Fibroblast of mammary gland (primary cell): ENCODE results near the gene ELMOD3.
A peak's percentile ranks its signal among the peaks of the same experiment; 100 is the strongest.
"Not testable (repeated sequence)": the region's sequence is repeated elsewhere in the genome, so short reads cannot be mapped to it uniquely, and the experiment has no call there.

Source experiments
- DNase-seq: peaks from one replicate; pipeline ENCODE4 v3.0.0-alpha.2; 2010; ENCODE audit warnings: low read depth
- H3K4me3 ChIP-seq: 2 replicates; pipeline ENCODE4 v1.5.1; 2011; ENCODE audit warnings: low read depth, mild to moderate bottlenecking, low read length, moderate library complexity; ENCODE audit not compliant: control insufficient read depth
- TF ChIP-seq, protein P1 (sequence below): conservative IDR thresholded peaks from 2 replicates; pipeline ENCODE4 v1.5.1; 2011; ENCODE audit warnings: low read depth, low read length, inconsistent platforms; ENCODE audit not compliant: control insufficient read depth, insufficient read depth

Gene ELMOD3

DNA sequence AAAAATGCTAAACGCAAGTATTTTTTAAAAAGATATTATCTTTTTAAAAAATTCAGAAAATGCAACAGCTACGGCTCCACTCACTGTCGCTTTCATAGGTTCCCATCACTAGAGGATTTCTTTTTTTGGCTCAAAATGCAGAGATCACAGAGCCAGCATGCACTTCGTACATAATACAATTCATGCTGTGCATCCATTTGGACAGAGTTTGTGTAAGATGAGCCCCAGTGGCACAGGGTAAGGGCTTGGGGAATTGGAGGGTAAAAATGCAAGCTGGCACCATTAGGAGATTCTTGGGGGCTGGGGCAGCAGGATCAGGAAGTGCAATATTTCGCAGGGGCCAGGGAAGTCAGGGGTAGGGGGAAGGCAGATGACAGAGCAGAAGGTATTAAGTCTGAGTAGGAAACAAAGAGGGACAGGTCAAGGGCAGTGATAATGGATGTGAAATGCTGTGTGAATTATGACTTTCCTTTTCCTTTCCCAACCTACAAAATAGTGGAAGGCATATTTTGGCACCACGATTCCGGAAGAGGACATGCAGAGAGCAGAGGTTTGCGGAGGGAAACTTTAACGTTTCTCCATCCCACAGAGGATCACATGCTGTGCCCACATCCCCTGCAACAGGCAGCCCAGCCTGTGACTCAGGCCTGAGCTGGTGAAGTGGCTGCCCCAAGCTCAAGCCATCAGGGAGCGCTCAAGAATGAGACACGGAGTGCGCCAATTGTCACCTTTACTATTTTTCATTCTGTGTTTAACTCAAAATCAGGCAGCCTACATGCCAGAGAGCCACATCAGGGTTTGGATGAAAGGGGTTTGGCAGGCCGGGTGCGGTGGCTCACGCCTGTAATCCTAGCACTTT, 50.9 kb downstream of the ELMOD3 start:
- TF ChIP-seq, protein P1, sequence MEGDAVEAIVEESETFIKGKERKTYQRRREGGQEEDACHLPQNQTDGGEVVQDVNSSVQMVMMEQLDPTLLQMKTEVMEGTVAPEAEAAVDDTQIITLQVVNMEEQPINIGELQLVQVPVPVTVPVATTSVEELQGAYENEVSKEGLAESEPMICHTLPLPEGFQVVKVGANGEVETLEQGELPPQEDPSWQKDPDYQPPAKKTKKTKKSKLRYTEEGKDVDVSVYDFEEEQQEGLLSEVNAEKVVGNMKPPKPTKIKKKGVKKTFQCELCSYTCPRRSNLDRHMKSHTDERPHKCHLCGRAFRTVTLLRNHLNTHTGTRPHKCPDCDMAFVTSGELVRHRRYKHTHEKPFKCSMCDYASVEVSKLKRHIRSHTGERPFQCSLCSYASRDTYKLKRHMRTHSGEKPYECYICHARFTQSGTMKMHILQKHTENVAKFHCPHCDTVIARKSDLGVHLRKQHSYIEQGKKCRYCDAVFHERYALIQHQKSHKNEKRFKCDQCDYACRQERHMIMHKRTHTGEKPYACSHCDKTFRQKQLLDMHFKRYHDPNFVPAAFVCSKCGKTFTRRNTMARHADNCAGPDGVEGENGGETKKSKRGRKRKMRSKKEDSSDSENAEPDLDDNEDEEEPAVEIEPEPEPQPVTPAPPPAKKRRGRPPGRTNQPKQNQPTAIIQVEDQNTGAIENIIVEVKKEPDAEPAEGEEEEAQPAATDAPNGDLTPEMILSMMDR: no peak
- no peak overlapping the region for H3K4me3 ChIP-seq
- DNase-seq: peak; percentile 65

DNA sequence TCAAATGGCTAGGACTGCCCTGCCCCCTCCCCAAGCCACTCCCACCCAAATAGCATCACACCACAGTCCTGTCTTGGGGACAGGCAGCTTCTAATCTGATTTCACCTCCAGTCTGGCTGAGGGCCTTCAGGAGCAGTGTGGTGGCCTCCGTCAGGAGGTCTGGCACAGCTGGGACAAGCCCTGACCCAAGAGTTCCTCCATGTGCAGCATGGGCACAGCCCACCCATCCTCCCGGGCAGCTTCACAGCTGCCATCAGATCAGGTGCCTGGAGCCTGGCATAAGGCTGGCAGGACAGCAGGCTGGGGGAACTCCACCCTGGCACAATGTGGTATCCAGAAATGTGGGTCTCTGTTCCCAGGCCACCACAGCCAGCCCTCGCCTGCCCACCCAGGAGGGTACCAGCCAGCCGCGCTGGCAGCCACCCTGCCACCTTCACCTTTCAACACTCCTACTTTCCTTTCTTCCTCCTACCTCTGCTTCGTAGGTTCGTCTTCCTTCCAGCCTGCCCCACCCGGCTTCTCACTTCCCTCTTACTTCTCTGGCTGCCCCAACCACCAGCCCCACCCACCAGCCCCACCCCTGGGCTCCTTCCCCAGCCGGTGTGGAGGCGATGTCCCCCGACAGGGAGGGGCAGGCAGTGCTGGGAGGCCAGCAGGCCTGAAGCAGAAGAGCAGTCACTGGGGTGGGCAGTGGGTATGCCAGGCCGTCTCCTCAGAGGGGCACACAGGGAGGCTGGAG, 55.4 kb downstream of the ELMOD3 start, which contains the start of gene CAPG:
Gene CAPG (minus strand): TSS at position 522 of the 739 bp plus-strand sequence. CDS start 8,221 bp downstream, outside the sequence.
- TF ChIP-seq, protein P1: no peak
- no peak for DNase-seq
- no peak within 1 kb of the TSS for H3K4me3 ChIP-seq

DNA sequence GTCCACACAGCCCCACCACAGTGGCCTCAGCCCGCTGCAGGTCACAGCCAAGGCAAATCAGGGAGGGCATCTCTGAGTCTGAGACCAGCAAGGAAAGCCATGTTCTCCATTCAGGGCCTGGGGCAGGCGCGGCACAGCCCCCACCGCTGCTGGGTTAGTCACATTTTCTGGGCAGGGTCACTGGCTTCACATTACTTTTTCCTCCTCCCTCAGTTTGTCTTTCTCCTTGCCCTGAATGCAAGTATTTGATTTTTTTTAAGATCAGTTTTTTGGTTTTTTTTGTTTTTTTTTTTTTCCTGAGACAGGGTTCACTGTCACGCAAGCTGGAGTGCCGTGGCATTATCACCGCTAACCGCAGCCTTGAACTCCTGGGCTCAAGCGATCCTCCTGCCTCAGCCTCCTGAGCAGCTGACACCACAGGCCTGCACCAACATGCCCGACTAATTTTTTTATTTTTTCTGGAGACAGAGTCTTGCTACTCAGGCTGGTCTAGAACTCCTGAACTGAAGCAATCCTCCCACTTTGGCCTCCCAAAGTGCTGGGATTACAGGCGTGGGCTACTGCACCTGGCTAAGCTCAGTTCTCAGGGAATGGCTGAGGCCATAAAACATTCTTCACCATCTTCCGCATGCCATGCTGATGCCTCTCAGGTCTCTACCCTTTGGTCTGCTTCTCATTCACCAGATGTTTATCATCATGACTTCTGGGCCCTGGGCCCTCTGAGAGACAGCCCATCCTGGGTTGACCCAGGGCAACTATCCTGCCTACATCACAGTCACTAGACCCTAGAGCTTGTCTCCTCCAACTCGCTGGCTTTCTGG, 56.2 kb downstream of the ELMOD3 start:
- no peak overlapping the region for H3K4me3 ChIP-seq
- TF ChIP-seq, protein P1: no peak
- peak; percentile 42 for DNase-seq

DNA sequence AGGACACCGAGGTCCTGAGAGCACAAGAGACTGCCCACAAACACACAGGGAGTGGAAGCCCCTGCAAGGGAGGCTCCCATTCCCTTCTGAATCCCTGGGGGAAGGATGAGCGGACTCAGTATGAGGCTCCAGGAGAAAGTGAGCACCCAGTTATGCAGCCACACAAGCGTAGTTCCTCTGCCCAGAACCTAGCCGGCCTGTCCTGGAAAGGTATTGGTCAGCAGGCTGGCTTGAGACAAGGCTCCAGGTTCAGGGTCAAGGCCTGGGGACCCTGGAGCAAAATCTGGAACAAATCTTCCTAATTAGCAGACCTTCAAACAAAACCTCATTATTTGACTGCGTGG, 56.8 kb downstream of the ELMOD3 start:
- no peak overlapping the region for H3K4me3 ChIP-seq
- DNase-seq: no peak
- TF ChIP-seq, protein P1: no peak

DNA sequence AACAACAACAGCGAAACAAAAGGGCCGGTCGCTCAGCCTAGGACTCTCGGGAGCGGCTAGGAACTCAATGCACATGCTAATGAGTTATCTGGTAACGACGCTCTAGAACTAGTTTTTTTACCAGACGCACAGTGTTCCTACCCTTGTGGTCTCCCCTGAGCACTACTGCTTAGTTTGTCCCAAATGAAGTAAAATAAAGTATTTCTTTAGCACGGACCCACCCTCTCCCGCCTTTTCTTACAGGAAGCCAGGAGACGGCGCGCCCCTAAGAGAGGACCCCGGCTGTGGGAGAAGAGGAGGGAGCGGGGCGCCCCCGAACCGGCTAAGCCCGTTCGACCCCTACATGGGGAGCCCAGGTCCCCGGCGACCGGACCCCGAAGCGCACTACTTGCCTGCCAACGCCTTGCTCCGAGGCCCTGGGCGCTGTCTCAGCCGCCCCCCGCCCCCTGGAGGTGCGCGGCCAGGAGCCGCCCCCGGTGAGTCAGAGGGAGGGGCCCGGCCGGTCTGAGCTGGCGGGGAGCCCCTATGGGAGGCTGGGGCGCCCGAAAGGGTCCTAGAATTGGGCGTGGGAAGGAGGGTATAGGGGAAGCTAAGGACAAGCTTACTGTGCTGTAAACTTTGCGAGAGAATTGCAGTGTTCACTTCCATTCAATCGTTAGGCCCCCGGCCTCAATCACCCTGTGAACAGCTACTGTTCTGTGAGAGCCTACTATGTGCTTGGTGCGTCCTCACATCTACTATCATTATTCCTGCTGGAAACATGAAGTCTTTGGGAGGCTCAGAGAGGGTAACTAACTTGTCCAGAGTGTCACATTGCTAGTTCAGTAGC, 59.2 kb downstream of the ELMOD3 start:
- H3K4me3 ChIP-seq: peak overlapping the region; percentile 70
- DNase-seq: peak; percentile 51
- TF ChIP-seq, protein P1: no peak

DNA sequence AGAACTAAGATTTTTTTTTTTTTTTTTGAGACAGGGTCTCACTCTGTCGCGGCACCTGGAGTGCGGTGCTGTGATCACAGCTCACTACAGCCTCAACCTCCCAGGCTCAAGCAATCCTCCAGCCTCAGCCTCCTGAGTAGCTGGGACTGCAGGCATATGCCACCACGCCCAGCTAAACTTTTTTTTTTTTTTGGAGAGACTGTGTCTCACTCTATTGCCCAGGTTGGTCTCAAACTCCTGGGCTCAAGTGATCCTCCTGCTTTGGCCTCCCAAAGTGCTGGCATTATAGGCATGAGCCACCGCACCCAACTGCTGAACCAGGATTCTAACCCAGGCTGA, 59.8 kb downstream of the ELMOD3 start:
- H3K4me3 ChIP-seq, DNase-seq: not testable (repeated sequence)
